ENCODE results near the gene DIPK1B.
A peak's percentile ranks its signal among the peaks of the same experiment; 100 is the strongest.
"Not testable (repeated sequence)": the region's sequence is repeated elsewhere in the genome, so short reads cannot be mapped to it uniquely, and the experiment has no call there.

Gene DIPK1B

GRCh38 chr9:136695955-136696354, 16.4 kb upstream of the DIPK1B start:
- no peaks in the 10 kb centered on the region for H3K36me3 Mint-ChIP-seq (ENCODE audit: low read depth)
- no peaks in the 10 kb centered on the region for H3K9me3 Mint-ChIP-seq
- intact Hi-C loops (cut with micrococcal nuclease) = no loop called here
- peaks cover 17% of the 10 kb centered on the region for H3K27me3 Mint-ChIP-seq
- H3K4me1 Mint-ChIP-seq (ENCODE audit: low read depth) = peaks cover 57% of the 10 kb centered on the region
- no peak overlapping the region for H3K27ac Mint-ChIP-seq
- no peak overlapping the region for H3K4me3 Mint-ChIP-seq

- Mint-ChIP-seq H3K27me3 (peaks cover 21% of the 10 kb centered on the region), H3K27ac (no peak overlapping the region), H3K36me3 (ENCODE audit: low read depth) (no peaks in the 10 kb centered on the region), H3K4me1 (ENCODE audit: low read depth) (peaks cover 62% of the 10 kb centered on the region), H3K4me3 (no peak overlapping the region), H3K9me3 (no peaks in the 10 kb centered on the region)
- intact Hi-C loops (cut with micrococcal nuclease) = no loop called here
Observed at GRCh38 chr9:136696502-136696901, 15.9 kb upstream of the DIPK1B start.

- Mint-ChIP-seq H3K27ac (peak overlapping the region; percentile 10), H3K27me3 (peaks cover 28% of the 10 kb centered on the region), H3K36me3 (ENCODE audit: low read depth) (no peaks in the 10 kb centered on the region), H3K9me3 (no peaks in the 10 kb centered on the region), H3K4me3 (no peak overlapping the region), H3K4me1 (ENCODE audit: low read depth) (peaks cover 66% of the 10 kb centered on the region)
- intact Hi-C loops (cut with micrococcal nuclease) = no loop called here
Observed at GRCh38 chr9:136697146-136697820, 15.1 kb upstream of the DIPK1B start.

- H3K4me1 Mint-ChIP-seq (ENCODE audit: low read depth) = peaks cover 68% of the 10 kb centered on the region
- peak overlapping the region; percentile 10 for H3K27ac Mint-ChIP-seq
- intact Hi-C loops (cut with micrococcal nuclease) = no loop called here
- H3K9me3 Mint-ChIP-seq = no peaks in the 10 kb centered on the region
- H3K4me3 Mint-ChIP-seq = no peak overlapping the region
- peaks cover 34% of the 10 kb centered on the region for H3K27me3 Mint-ChIP-seq
- H3K36me3 Mint-ChIP-seq (ENCODE audit: low read depth) = no peaks in the 10 kb centered on the region
Observed at GRCh38 chr9:136697821-136698526, 14.4 kb upstream of the DIPK1B start.

- intact Hi-C loops (cut with micrococcal nuclease) = no loop called here
- H3K9me3 Mint-ChIP-seq = no peaks in the 10 kb centered on the region
- no peaks in the 10 kb centered on the region for H3K36me3 Mint-ChIP-seq (ENCODE audit: low read depth)
- no peak overlapping the region for H3K4me3 Mint-ChIP-seq
- no peak overlapping the region for H3K27ac Mint-ChIP-seq
- H3K27me3 Mint-ChIP-seq = peaks cover 36% of the 10 kb centered on the region
- peaks cover 69% of the 10 kb centered on the region for H3K4me1 Mint-ChIP-seq (ENCODE audit: low read depth)
Observed at GRCh38 chr9:136698635-136699246, 13.6 kb upstream of the DIPK1B start.

- H3K27me3 Mint-ChIP-seq = peaks cover 39% of the 10 kb centered on the region
- H3K4me3 Mint-ChIP-seq = no peak overlapping the region
Observed at GRCh38 chr9:136700304-136700703, 12.1 kb upstream of the DIPK1B start.

GRCh38 chr9:136700959-136701667, 11.3 kb upstream of the DIPK1B start:
- intact Hi-C loops (cut with micrococcal nuclease) = no loop called here

More at GRCh38 chr9:136700304-136700703, 12.1 kb upstream of the DIPK1B start:
- intact Hi-C loops (cut with micrococcal nuclease) = no loop called here
- Mint-ChIP-seq H3K4me1 (ENCODE audit: low read depth) (peaks cover 63% of the 10 kb centered on the region), H3K36me3 (ENCODE audit: low read depth) (no peaks in the 10 kb centered on the region), H3K27ac (no peak overlapping the region), H3K9me3 (no peaks in the 10 kb centered on the region)

GRCh38 chr9:136701668-136702053, 10.7 kb upstream of the DIPK1B start:
- Mint-ChIP-seq H3K4me1 (ENCODE audit: low read depth) (peaks cover 62% of the 10 kb centered on the region), H3K36me3 (ENCODE audit: low read depth) (no peaks in the 10 kb centered on the region), H3K27me3 (peaks cover 48% of the 10 kb centered on the region), H3K9me3 (no peaks in the 10 kb centered on the region), H3K27ac (peak overlapping the region; percentile 63), H3K4me3 (peak overlapping the region; percentile 33)
- intact Hi-C loops (cut with micrococcal nuclease) = no loop called here

More at GRCh38 chr9:136700959-136701667, 11.3 kb upstream of the DIPK1B start:
- peaks cover 44% of the 10 kb centered on the region for H3K27me3 Mint-ChIP-seq
- no peaks in the 10 kb centered on the region for H3K36me3 Mint-ChIP-seq (ENCODE audit: low read depth)
- H3K27ac Mint-ChIP-seq = peak overlapping the region; percentile 63
- peaks cover 67% of the 10 kb centered on the region for H3K4me1 Mint-ChIP-seq (ENCODE audit: low read depth)
- H3K9me3 Mint-ChIP-seq = no peaks in the 10 kb centered on the region
- H3K4me3 Mint-ChIP-seq = peak overlapping the region; percentile 60

- peak overlapping the region; percentile 9 for H3K27ac Mint-ChIP-seq
Observed at GRCh38 chr9:136703276-136703860, 9.0 kb upstream of the DIPK1B start.

GRCh38 chr9:136704741-136705140, 7.6 kb upstream of the DIPK1B start:
- intact Hi-C loops (cut with micrococcal nuclease); H3K36me3 Mint-ChIP-seq (ENCODE audit: low read depth); H3K9me3 Mint-ChIP-seq; H3K4me3 Mint-ChIP-seq; H3K27ac Mint-ChIP-seq: not testable (repeated sequence)
- H3K27me3 Mint-ChIP-seq = peaks cover 59% of the 10 kb centered on the region
- H3K4me1 Mint-ChIP-seq (ENCODE audit: low read depth) = peaks cover 40% of the 10 kb centered on the region

More at GRCh38 chr9:136703276-136703860, 9.0 kb upstream of the DIPK1B start:
- no peaks in the 10 kb centered on the region for H3K9me3 Mint-ChIP-seq
- intact Hi-C loops (cut with micrococcal nuclease) = no loop called here
- H3K4me1 Mint-ChIP-seq (ENCODE audit: low read depth) = peaks cover 46% of the 10 kb centered on the region
- H3K4me3 Mint-ChIP-seq = no peak overlapping the region
- no peaks in the 10 kb centered on the region for H3K36me3 Mint-ChIP-seq (ENCODE audit: low read depth)
- peaks cover 54% of the 10 kb centered on the region for H3K27me3 Mint-ChIP-seq

GRCh38 chr9:136705564-136705963, 6.8 kb upstream of the DIPK1B start:
- intact Hi-C loops (cut with micrococcal nuclease) = no loop called here
- no peaks in the 10 kb centered on the region for H3K36me3 Mint-ChIP-seq (ENCODE audit: low read depth)
- no peak overlapping the region for H3K27ac Mint-ChIP-seq

GRCh38 chr9:136707011-136707410, 5.4 kb upstream of the DIPK1B start:
- intact Hi-C loops (cut with micrococcal nuclease) = no loop called here
- H3K36me3 Mint-ChIP-seq (ENCODE audit: low read depth) = no peaks in the 10 kb centered on the region
- peaks cover 61% of the 10 kb centered on the region for H3K27me3 Mint-ChIP-seq
- H3K4me1 Mint-ChIP-seq (ENCODE audit: low read depth) = peaks cover 20% of the 10 kb centered on the region
- no peak overlapping the region for H3K27ac Mint-ChIP-seq
- H3K4me3 Mint-ChIP-seq = no peak overlapping the region
- H3K9me3 Mint-ChIP-seq = no peaks in the 10 kb centered on the region

More at GRCh38 chr9:136705564-136705963, 6.8 kb upstream of the DIPK1B start:
- Mint-ChIP-seq H3K27me3 (peaks cover 62% of the 10 kb centered on the region), H3K4me3 (no peak overlapping the region), H3K9me3 (no peaks in the 10 kb centered on the region), H3K4me1 (ENCODE audit: low read depth) (peaks cover 33% of the 10 kb centered on the region)

GRCh38 chr9:136707849-136708517, 4.4 kb upstream of the DIPK1B start:
- H3K4me1 Mint-ChIP-seq (ENCODE audit: low read depth) = peaks cover 18% of the 10 kb centered on the region
- H3K27me3 Mint-ChIP-seq = peaks cover 55% of the 10 kb centered on the region
- H3K9me3 Mint-ChIP-seq = no peaks in the 10 kb centered on the region
- intact Hi-C loops (cut with micrococcal nuclease) = no loop called here
- no peaks in the 10 kb centered on the region for H3K36me3 Mint-ChIP-seq (ENCODE audit: low read depth)
- no peak overlapping the region for H3K4me3 Mint-ChIP-seq
- H3K27ac Mint-ChIP-seq = no peak overlapping the region
